ENCODE data around the gene GPT2. TPM values are rescaled to one million over a fixed set of nuclear protein-coding genes. Genes with fewer than 3 reads are reported as not detected.

Gene GPT2
- total RNA-seq, 2 donors from 2014 or later = 5.1 to 6.8 TPM

DNA sequence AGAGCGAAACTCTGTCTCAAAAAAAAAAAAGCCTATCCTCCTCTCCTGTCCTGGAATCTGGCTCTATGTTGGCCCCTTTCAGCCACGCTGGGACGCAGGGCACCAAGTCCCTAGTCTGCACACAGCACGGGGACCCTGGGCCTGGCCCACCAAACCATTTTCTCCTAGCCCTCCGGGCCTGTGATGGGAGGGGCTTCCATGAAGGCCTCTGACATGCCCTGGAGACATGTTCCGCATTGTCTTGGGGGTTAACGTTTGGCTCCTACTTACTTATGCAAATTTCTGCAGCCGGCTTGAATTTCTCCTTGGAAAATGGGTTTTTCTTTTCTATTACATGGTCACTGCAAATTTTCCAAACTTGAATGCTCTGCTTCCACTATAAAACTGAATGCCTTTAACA, 12.6 kb upstream of the GPT2 start:
- TF ChIP-seq, protein P1, sequence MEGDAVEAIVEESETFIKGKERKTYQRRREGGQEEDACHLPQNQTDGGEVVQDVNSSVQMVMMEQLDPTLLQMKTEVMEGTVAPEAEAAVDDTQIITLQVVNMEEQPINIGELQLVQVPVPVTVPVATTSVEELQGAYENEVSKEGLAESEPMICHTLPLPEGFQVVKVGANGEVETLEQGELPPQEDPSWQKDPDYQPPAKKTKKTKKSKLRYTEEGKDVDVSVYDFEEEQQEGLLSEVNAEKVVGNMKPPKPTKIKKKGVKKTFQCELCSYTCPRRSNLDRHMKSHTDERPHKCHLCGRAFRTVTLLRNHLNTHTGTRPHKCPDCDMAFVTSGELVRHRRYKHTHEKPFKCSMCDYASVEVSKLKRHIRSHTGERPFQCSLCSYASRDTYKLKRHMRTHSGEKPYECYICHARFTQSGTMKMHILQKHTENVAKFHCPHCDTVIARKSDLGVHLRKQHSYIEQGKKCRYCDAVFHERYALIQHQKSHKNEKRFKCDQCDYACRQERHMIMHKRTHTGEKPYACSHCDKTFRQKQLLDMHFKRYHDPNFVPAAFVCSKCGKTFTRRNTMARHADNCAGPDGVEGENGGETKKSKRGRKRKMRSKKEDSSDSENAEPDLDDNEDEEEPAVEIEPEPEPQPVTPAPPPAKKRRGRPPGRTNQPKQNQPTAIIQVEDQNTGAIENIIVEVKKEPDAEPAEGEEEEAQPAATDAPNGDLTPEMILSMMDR (IDR thresholded peaks at IDR 0.05) = no peak
- H3K9me3 ChIP-seq = no peaks in the 10 kb centered on the region
- no peak overlapping the region for H3K4me3 ChIP-seq
- DNase-seq (ENCODE audit: low spot score) = no peak
- no peaks in the 10 kb centered on the region for H3K4me1 ChIP-seq (ENCODE audit: control insufficient read depth in 1 of 2, low read depth in 2 of 2)
- no peak overlapping the region for H3K27ac ChIP-seq
- no peak for ATAC-seq (ENCODE audit: insufficient number of reproducible peaks, low FRiP score, low read depth)
- H3K36me3 ChIP-seq = no peaks in the 10 kb centered on the region
- no peaks in the 10 kb centered on the region for H3K27me3 ChIP-seq (replicated peaks; ENCODE audit: insufficient read depth)

DNA sequence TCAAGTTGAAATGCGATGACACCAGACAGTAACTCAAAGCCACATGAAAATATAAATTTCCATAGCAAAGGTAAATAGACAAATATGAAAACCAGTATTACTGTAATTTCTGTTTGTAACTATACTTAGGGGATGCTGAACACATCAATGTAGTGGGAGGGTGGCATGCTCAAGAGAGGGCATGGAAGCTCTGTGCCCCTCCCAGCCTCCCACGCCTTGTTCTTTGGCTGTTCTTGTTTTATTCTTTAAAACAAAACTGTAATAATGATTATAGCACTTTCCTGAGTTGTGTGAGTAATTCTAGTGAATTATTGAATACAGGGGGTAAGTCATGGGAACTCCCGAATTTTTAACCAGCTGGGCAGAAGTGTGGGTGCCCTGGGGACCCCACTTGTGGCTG, 11.0 kb upstream of the GPT2 start:
- Histone ChIP-seq H3K4me3 (no peak overlapping the region), H3K9me3 (no peaks in the 10 kb centered on the region), H3K4me1 (ENCODE audit: control insufficient read depth in 1 of 2, low read depth in 2 of 2) (no peaks in the 10 kb centered on the region), H3K27me3 (replicated peaks; ENCODE audit: insufficient read depth) (no peaks in the 10 kb centered on the region), H3K27ac (no peak overlapping the region), H3K36me3 (no peaks in the 10 kb centered on the region)
- TF ChIP-seq, protein P1 (IDR thresholded peaks at IDR 0.05) = no peak
- DNase-seq (ENCODE audit: low spot score) (no peak), ATAC-seq (ENCODE audit: insufficient number of reproducible peaks, low FRiP score, low read depth) (no peak)

DNA sequence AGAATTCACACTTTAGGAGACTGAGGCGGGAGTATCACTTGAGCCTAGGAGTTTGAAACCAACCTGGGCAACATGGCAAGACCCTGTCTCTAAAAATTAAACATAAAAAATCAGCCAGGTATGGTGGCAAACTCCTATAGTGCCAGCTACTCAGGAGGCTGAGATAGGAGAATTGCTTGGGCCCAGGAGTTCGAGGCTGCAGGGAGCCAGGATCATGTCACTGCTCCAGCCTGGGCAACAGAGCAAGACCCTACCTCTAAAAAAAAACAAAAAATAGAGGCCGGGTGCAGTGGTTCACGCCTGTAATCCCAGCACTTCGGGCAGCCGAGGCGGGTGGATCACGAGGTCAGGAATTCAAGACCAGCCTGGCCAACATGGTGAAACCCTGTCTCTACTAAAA, 8.9 kb upstream of the GPT2 start:
- no peak overlapping the region for H3K27ac ChIP-seq
- H3K27me3 ChIP-seq (replicated peaks; ENCODE audit: insufficient read depth) = no peaks in the 10 kb centered on the region
- TF ChIP-seq, protein P1 (IDR thresholded peaks at IDR 0.05) = no peak
- no peaks in the 10 kb centered on the region for H3K4me1 ChIP-seq (ENCODE audit: control insufficient read depth in 1 of 2, low read depth in 2 of 2)
- no peaks in the 10 kb centered on the region for H3K36me3 ChIP-seq
- no peaks in the 10 kb centered on the region for H3K9me3 ChIP-seq
- DNase-seq (ENCODE audit: low spot score) = no peak
- ATAC-seq (ENCODE audit: insufficient number of reproducible peaks, low FRiP score, low read depth) = no peak
- no peak overlapping the region for H3K4me3 ChIP-seq

DNA sequence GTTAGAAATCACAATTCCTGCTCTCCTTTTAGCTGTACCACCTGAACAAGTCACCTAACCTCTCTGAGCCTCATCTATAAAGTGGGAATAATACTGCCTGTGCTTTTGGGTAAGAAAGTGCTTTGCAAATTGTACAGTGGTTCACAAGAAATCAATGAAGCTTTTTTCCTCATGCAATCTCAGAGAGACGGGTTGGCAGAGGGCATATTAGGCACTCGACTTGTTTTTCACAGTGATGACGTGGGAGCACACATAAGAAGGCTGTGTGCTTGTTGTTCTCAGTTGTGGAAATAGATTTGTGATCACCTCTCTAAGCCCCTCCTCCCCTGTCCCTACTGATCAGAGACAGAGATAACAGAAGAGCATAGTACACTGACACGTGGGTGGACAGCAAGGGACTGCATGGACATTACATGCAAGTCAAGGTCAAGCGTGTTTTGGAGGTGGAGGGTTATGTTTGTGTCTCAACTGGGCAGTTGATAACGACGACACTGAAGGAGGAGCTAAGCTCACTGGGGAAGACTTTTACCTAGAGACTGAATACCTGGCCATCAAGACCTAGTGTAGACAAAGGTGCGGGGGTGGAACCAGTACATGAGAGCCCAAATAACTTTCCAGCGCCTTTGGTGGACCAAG, 1.7 kb upstream of the GPT2 start:
- TF ChIP-seq, protein P1 (IDR thresholded peaks at IDR 0.05) = no peak
- no peak overlapping the region for H3K4me3 ChIP-seq
- H3K27me3 ChIP-seq (replicated peaks; ENCODE audit: insufficient read depth) = no peaks in the 10 kb centered on the region
- ATAC-seq (ENCODE audit: insufficient number of reproducible peaks, low FRiP score, low read depth) = no peak
- no peak overlapping the region for H3K27ac ChIP-seq
- DNase-seq (ENCODE audit: low spot score) = no peak
- H3K36me3 ChIP-seq = no peaks in the 10 kb centered on the region
- H3K4me1 ChIP-seq (ENCODE audit: control insufficient read depth in 1 of 2, low read depth in 2 of 2) = peaks cover 7 to 33% of the 10 kb centered on the region in 2 donors
- H3K9me3 ChIP-seq = no peaks in the 10 kb centered on the region

DNA sequence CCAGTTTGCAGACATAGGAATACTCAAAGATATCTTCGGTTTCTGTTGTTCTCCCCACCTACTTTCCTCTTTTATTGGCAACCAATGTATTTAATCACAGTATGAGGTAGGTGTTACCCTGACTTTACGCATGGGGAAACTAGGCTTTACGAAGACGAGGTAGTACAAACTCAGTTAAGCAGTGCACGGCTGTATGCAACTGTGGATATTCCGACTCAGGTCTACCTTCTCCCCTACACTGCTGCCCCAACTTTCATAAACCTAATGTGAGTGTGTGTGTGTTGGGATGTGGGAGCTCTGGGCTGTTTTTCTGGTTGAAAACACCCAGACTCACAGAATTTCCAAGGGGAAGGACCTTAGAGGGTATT, 1.2 kb upstream of the GPT2 start:
- Histone ChIP-seq H3K27ac (no peak overlapping the region), H3K36me3 (no peaks in the 10 kb centered on the region), H3K27me3 (replicated peaks; ENCODE audit: insufficient read depth) (no peaks in the 10 kb centered on the region), H3K9me3 (no peaks in the 10 kb centered on the region), H3K4me1 (ENCODE audit: control insufficient read depth in 1 of 2, low read depth in 2 of 2) (peaks cover 7 to 33% of the 10 kb centered on the region in 2 donors), H3K4me3 (no peak overlapping the region)
- TF ChIP-seq, protein P1 (IDR thresholded peaks at IDR 0.05) = no peak
- DNase-seq (ENCODE audit: low spot score) (no peak), ATAC-seq (ENCODE audit: insufficient number of reproducible peaks, low FRiP score, low read depth) (no peak)
